CD1c-positive myeloid dendritic cell (primary cell): ENCODE measurements around the gene PREX1.

Experiments
- DNase-seq: peaks from one replicate; pipeline ENCODE4 v3.0.0-alpha.2; 2016; ENCODE audit errors: extremely low spot score

PREX1 gene

GRCh38 chr20:48682529-48683363, 145.1 kb downstream of the PREX1 start:
- no peak for DNase-seq

- DNase-seq = no peak
Measured at GRCh38 chr20:48681873-48682426, 145.8 kb downstream of the PREX1 start.

- no peak for DNase-seq
Measured at GRCh38 chr20:48681201-48681872, 146.5 kb downstream of the PREX1 start.

GRCh38 chr20:48680650-48681049, 147.1 kb downstream of the PREX1 start:
- DNase-seq = no peak

- no peak for DNase-seq
Measured at GRCh38 chr20:48679599-48679998, 148.2 kb downstream of the PREX1 start.

- DNase-seq = no peak
Measured at GRCh38 chr20:48679011-48679410, 148.8 kb downstream of the PREX1 start.

GRCh38 chr20:48678421-48678820, 149.4 kb downstream of the PREX1 start:
- DNase-seq = no peak

GRCh38 chr20:48676795-48677460, 150.9 kb downstream of the PREX1 start:
- no peak for DNase-seq

GRCh38 chr20:48676125-48676524, 151.7 kb downstream of the PREX1 start:
- no peak for DNase-seq

- no peak for DNase-seq
Measured at GRCh38 chr20:48674461-48674860, 153.3 kb downstream of the PREX1 start.

GRCh38 chr20:48673507-48673906, 154.3 kb downstream of the PREX1 start:
- DNase-seq = no peak

GRCh38 chr20:48672324-48672723, 155.5 kb downstream of the PREX1 start:
- DNase-seq = no peak

GRCh38 chr20:48671141-48671540, 156.7 kb downstream of the PREX1 start:
- DNase-seq = no peak

- DNase-seq = no peak
Measured at GRCh38 chr20:48669946-48670605, 157.7 kb downstream of the PREX1 start.

- no peak for DNase-seq
Measured at GRCh38 chr20:48668451-48668946, 159.3 kb downstream of the PREX1 start.

GRCh38 chr20:48667889-48668413, 159.8 kb downstream of the PREX1 start:
- DNase-seq = no peak

- DNase-seq = no peak
Measured at GRCh38 chr20:48667481-48667880, 160.3 kb downstream of the PREX1 start.

GRCh38 chr20:48665785-48666184, 162.0 kb downstream of the PREX1 start:
- DNase-seq = no peak

- no peak for DNase-seq
Measured at GRCh38 chr20:48662711-48663110, 165.1 kb downstream of the PREX1 start.

- no peak for DNase-seq
Measured at GRCh38 chr20:48661575-48662455, 166.0 kb downstream of the PREX1 start.
